HepG2 (cell line): ENCODE measurements around the gene NTMT1. TPM values are rescaled to one million over a fixed set of nuclear protein-coding genes. Genes with fewer than 3 reads are reported as not detected.

Source experiments
- ATAC-seq: fragments of 200-7000 bp; cut with Tn5 transposase; 3 replicates; pipeline ENCODE4 v1.9.1; 2020; ENCODE audit warnings: mild to moderate bottlenecking, moderate library complexity
- BruUV-seq: library from RNA; stranded (reverse); fragments of 400-500 nt; replicated peaks from 2 replicates; lab custom pipeline; 2021; lab: Mats Ljungman, UMichigan
- CTCF ChIA-PET: fragments of 300-600 bp; formaldehyde crosslinking; extraction: SDS; loops from one replicate; lab custom pipeline; 2021; ENCODE audit warnings: low total read pairs, inconsistent platforms, low intra/inter-chr PET ratio; lab: Yijun Ruan, JAX
- POLR2A ChIA-PET: fragments of 350-600 bp; sonication (Branson Sonifier 250); formaldehyde crosslinking; loops from one replicate; lab custom pipeline; 2020; ENCODE audit warnings: antibody characterized with exemption, inconsistent platforms; lab: Yijun Ruan, JAX
- DNase-seq: peaks from one replicate; pipeline ENCODE4 v3.0.0-alpha.2; 2015; ENCODE audit warnings: low spot score
- FAIRE-seq: peaks from 3 replicates; lab custom pipeline; 2011; peaks lifted over from hg19 to GRCh38; lab: Jason Lieb, UNC
- H2AFZ ChIP-seq: one replicate; pipeline ENCODE4 v1.6.1; 2011; ENCODE audit warnings: low read length, inconsistent platforms
- H3K27ac ChIP-seq: fragments of 300-600 bp; 3 replicates; pipeline ENCODE4 v1.8.0; 2011; ENCODE audit warnings: mixed run types, mild to moderate bottlenecking, mixed read lengths, low read length, inconsistent platforms; ENCODE audit not compliant: insufficient read depth; ENCODE audit errors: extremely low read length
- H3K27me3 ChIP-seq, 2 experiments: fragments of 200-600 bp in 1 of 2; 2 replicates in 1 of 2; 3 replicates in 1 of 2; pipeline versions ENCODE4 v1.6.0 to v1.8.0; 2011; ENCODE audit warnings: low read length in 2 of 2, mild to moderate bottlenecking in 2 of 2, moderate library complexity in 2 of 2, inconsistent platforms in 1 of 2; ENCODE audit not compliant: insufficient read depth in 2 of 2, control insufficient read depth in 1 of 2
- H3K36me3 ChIP-seq, 2 experiments: fragments of 200-600 bp in 1 of 2; replicated peaks in 1 of 2; 2 replicates in 1 of 2; 3 replicates in 1 of 2; pipeline versions ENCODE4 v1.5.1 to v1.8.0; 2011; ENCODE audit warnings: low read length in 2 of 2, inconsistent platforms in 1 of 2; ENCODE audit not compliant: insufficient read depth in 2 of 2, control insufficient read depth in 1 of 2
- H3K4me1 ChIP-seq: 2 replicates; pipeline ENCODE4 v1.5.1; 2012; ENCODE audit warnings: low read length, inconsistent platforms; ENCODE audit not compliant: insufficient read depth
- H3K4me2 ChIP-seq: 2 replicates; pipeline ENCODE4 v1.6.0; 2011; ENCODE audit warnings: low read depth, low read length, inconsistent platforms
- H3K4me3 ChIP-seq, 3 experiments: fragments of 200-600 bp in 1 of 3; sonication (generic), shearing (Covaris generic) in 1 of 3; replicated peaks in 1 of 3; 2 replicates each; pipeline ENCODE4 v1.5.1; 2011 to 2016; ENCODE audit warnings: low read length in 3 of 3, inconsistent platforms in 2 of 3, low read depth in 2 of 3, mild to moderate bottlenecking in 2 of 3, control low read depth in 1 of 3, mixed read lengths in 1 of 3; ENCODE audit not compliant: insufficient read depth in 1 of 3
- H3K79me2 ChIP-seq: one replicate; pipeline ENCODE4 v1.6.1; 2011; ENCODE audit warnings: low read length, inconsistent platforms; ENCODE audit not compliant: insufficient read depth
- H3K9ac ChIP-seq: 2 replicates; pipeline ENCODE4 v1.6.0; 2011; ENCODE audit warnings: mild to moderate bottlenecking, low read depth, low read length, inconsistent platforms; ENCODE audit not compliant: insufficient read depth
- H3K9me3 ChIP-seq: 2 replicates; pipeline ENCODE4 v1.5.1; 2012; ENCODE audit warnings: mild to moderate bottlenecking, low read length
- H4K20me1 ChIP-seq: 2 replicates; pipeline ENCODE4 v1.6.0; 2011; ENCODE audit warnings: inconsistent platforms, mild to moderate bottlenecking, low read length, moderate library complexity; ENCODE audit not compliant: insufficient read depth
- AGO2 ChIP-seq: fragments of 200-400 bp; formaldehyde crosslinking; optimal IDR thresholded peaks from 2 replicates; pipeline ENCODE3; 2017; ENCODE audit warnings: mild to moderate bottlenecking, low read depth, low read length, moderate library complexity
- ARHGAP35 ChIP-seq: sonication (generic); formaldehyde crosslinking; IDR thresholded peaks from 2 replicates; pipeline ENCODE4 v1.9.0; 2022; ENCODE audit warnings: mild to moderate bottlenecking, inconsistent platforms, moderate library complexity, missing genetic modification reagents, borderline replicate concordance
- CENPX ChIP-seq: sonication (generic); formaldehyde crosslinking; IDR thresholded peaks from 2 replicates; pipeline ENCODE4 v1.9.0; 2021; ENCODE audit warnings: mild to moderate bottlenecking, missing genetic modification reagents, moderate library complexity
- GATAD2A ChIP-seq: IDR thresholded peaks from 2 replicates; pipeline ENCODE4 v1.6.1; 2016
- MAF1 ChIP-seq: sonication (generic); formaldehyde crosslinking; IDR thresholded peaks from 2 replicates; pipeline ENCODE4 v1.5.0; 2020; ENCODE audit warnings: missing genetic modification reagents, borderline replicate concordance
- NKX3-1 ChIP-seq: sonication (generic); formaldehyde crosslinking; IDR thresholded peaks from 2 replicates; pipeline ENCODE4 v1.5.0; 2020; ENCODE audit warnings: missing genetic modification reagents
- NR2F1 ChIP-seq, 2 experiments: fragments of 450-650 bp in 1 of 2; formaldehyde crosslinking in 1 of 2; IDR thresholded peaks; 2 replicates each; pipeline versions ENCODE4 v1.5.0 to v1.6.1; 2016 to 2020; ENCODE audit warnings: mild to moderate bottlenecking in 1 of 2, missing compliant biosample characterization in 1 of 2, missing genetic modification reagents in 1 of 2, moderate library complexity in 1 of 2
- PATZ1 ChIP-seq: sonication (generic); formaldehyde crosslinking; IDR thresholded peaks from 2 replicates; pipeline ENCODE4 v1.4.0; 2020; ENCODE audit warnings: missing genetic modification reagents
- SMC3 ChIP-seq: IDR thresholded peaks from 2 replicates; pipeline ENCODE4 v1.6.1; 2011; ENCODE audit warnings: low read length, improper control_type of control experiment
- ZNF136 ChIP-seq: sonication (generic); formaldehyde crosslinking; IDR thresholded peaks from 2 replicates; pipeline ENCODE4 v1.8.1; 2022; ENCODE audit warnings: low read depth, mild to moderate bottlenecking, moderate library complexity, missing genetic modification reagents
- ZNF224 ChIP-seq: sonication (generic); formaldehyde crosslinking; IDR thresholded peaks from 2 replicates; pipeline ENCODE4 v1.5.0; 2020; ENCODE audit warnings: mild to moderate bottlenecking, missing genetic modification reagents
- ZNF234 ChIP-seq: sonication (generic); formaldehyde crosslinking; conservative IDR thresholded peaks from 2 replicates; pipeline ENCODE4 v1.5.1; 2020; ENCODE audit warnings: mild to moderate bottlenecking, missing genetic modification reagents
- ZNF512B ChIP-seq: sonication (generic); formaldehyde crosslinking; IDR thresholded peaks from 2 replicates; pipeline ENCODE4 v1.5.1; 2020; ENCODE audit warnings: missing genetic modification reagents, mild to moderate bottlenecking, borderline replicate concordance
- WGBS: methylation state at CpG from one replicate; pipeline ENCODE4 v1.1.6; 2017; ENCODE audit warnings: low lambda C conversion rate; 5-methylcytosine and 5-hydroxymethylcytosine counted together
- in situ Hi-C: cut with HindIII; loops from 2 replicates; pipeline ENCODE4 v1.10.0; 2017; ENCODE audit warnings: low pct_unique_long_range_greater_than_20kb; ENCODE audit not compliant: extremely low pct_ligation_motif_present
- intact Hi-C: fragments of 100-400 bp; cut with micrococcal nuclease; formaldehyde crosslinking; loops from one replicate; pipeline ENCODE4 v1.10.0; 2022; ENCODE audit not compliant: unreplicated experiment
- polyA plus RNA-seq, 8 experiments: library from polyadenylated mRNA; depleted of rRNA in 3 of 8; stranded (reverse) in 7 of 8; unstranded in 1 of 8; fragments of >200 nt; fragmentation: Illumina TruSeq in 4 of 8; extraction: Trizol in 4 of 8; gene quantifications; 2 replicates each; pipeline versions ENCODE4 v1.2.1 to v1.2.3, GENCODE V29; 2011 to 2016; ENCODE audit warnings: low read depth in 4 of 8, missing spikeins in 1 of 8, mixed read lengths in 1 of 8; ENCODE audit not compliant: insufficient read depth in 1 of 8
- total RNA-seq, 5 experiments: library from RNA; depleted of rRNA; stranded (reverse); fragments of >200 nt; fragmentation: Illumina TruSeq; extraction: Trizol; gene quantifications; 2 replicates each; pipeline ENCODE4 v1.2.3, GENCODE V29; 2016; ENCODE audit warnings: low read depth in 1 of 5
- TF ChIP-seq, protein P1 (sequence below), 2 experiments: sonication (generic) in 1 of 2; formaldehyde crosslinking in 1 of 2; IDR thresholded peaks; 2 replicates each; pipeline versions ENCODE4 v1.5.1 to v1.6.1; 2011 to 2020; ENCODE audit warnings: borderline replicate concordance in 1 of 2, low read depth in 1 of 2, low read length in 1 of 2, mild to moderate bottlenecking in 1 of 2, missing genetic modification reagents in 1 of 2, moderate library complexity in 1 of 2

The NTMT1 gene
- total and polyA plus RNA-seq, 2 of the 13 experiments (the other 11 are each of a cell fraction or from before 2014, with no cell fraction given) = 49.1 to 53.8 TPM

DNA sequence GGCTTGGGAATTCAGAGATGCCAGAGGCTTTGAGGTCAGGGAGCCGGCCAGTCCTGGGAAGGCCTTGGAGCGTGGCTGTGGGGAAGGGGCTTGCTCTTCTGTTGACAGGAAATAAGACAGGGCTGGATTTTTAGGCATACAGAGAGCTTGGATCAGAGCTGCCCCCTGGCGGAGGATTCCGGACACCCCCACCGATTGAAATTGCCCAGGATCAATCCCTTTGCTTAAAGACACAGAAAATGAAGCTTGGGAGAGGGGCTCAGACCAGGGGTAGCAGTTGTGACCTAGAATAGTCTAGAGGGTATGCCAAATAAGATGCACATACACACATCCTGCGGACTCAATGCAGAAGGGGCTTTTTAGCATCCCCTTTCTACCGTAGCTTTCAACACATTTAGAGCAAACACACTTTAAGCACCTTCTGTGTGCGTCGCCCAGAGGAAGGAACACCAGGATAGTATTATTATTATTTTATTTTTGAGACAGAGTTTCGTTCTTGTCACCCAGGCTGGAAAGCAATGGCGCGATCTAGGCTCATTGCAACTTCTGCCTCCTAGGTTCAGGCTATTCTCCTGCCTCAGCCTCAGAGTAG is 1.7 kb upstream of the NTMT1 start:
- H3K27ac ChIP-seq = no peak overlapping the region
- peak overlapping the region; percentile 80 for H3K4me2 ChIP-seq
- H3K79me2 ChIP-seq = peaks cover 32% of the 10 kb centered on the region
- in situ Hi-C loops (loop anchor here (5.0 kb wide), 1 partner anchor 482 kb away; no protein-coding TSS in a partner anchor), intact Hi-C loops (loop anchor here (10.0 kb wide), 1 partner anchor 449 kb away; the partner anchor contains the start of gene IER5L)
- no peak overlapping the region for H3K9ac ChIP-seq
- peaks cover 31% of the 10 kb centered on the region for H4K20me1 ChIP-seq
- no peak overlapping the region for H2AFZ ChIP-seq
- H3K36me3 ChIP-seq = peaks cover 0 to 13% of the 10 kb centered on the region in 2 experiments; a peak in 3 of 5 replicates
- peaks cover 62% of the 10 kb centered on the region for H3K4me1 ChIP-seq
- ATAC-seq (peak; percentile 11), FAIRE-seq (no peak), DNase-seq (peak; percentile 46)
- peak overlapping the region in 1 of 3 experiments; percentile 11; a peak in 1 of 6 replicates for H3K4me3 ChIP-seq
- ChIA-PET CTCF (interaction anchor here (0.5 to 2.2 kb wide), 4 partner anchors 424 to 493 kb away, joined by 3 to 17 read pairs (median 4); no protein-coding TSS in a partner anchor), POLR2A (interaction anchor here (0.6 to 4.0 kb wide), 14 partner anchors 13 to 544 kb away, joined by 3 to 50 read pairs (median 4); partner anchors contain the start of genes DOLPP1 and IER5L)
- no TSS peak for BruUV-seq
- 8% methylated on average over 12 of the region's 12 CpGs for WGBS
- no peaks in the 10 kb centered on the region for H3K9me3 ChIP-seq
- peaks cover 0 to 15% of the 10 kb centered on the region in 2 experiments; a peak in 3 of 5 replicates for H3K27me3 ChIP-seq
- no peak for TF ChIP-seq AGO2
- TF ChIP-seq PATZ1 (CRISPR knock-in tag) = 0 out of 2 replicates have a peak, but pooled peaks have one; percentile 21
- TF ChIP-seq, protein P1, sequence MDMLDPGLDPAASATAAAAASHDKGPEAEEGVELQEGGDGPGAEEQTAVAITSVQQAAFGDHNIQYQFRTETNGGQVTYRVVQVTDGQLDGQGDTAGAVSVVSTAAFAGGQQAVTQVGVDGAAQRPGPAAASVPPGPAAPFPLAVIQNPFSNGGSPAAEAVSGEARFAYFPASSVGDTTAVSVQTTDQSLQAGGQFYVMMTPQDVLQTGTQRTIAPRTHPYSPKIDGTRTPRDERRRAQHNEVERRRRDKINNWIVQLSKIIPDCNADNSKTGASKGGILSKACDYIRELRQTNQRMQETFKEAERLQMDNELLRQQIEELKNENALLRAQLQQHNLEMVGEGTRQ (IDR thresholded peaks at IDR 0.05; ENCODE audit: low read depth, low read length) = no peak
- TF ChIP-seq, protein P1 (CRISPR knock-in tag; IDR thresholded peaks at IDR 0.05; ENCODE audit: borderline replicate concordance) = no peak
- TF ChIP-seq GATAD2A = 0 out of 2 replicates have a peak, but pooled peaks have one; percentile 18
- TF ChIP-seq NR2F1 (CRISPR knock-in tag; IDR thresholded peaks at IDR 0.05) = no peak
- no peak for TF ChIP-seq ZNF512B (CRISPR knock-in tag)
- peak; percentile 64 for TF ChIP-seq SMC3
- TF ChIP-seq ZNF136 (CRISPR knock-in tag) = no peak
- no peak for TF ChIP-seq NKX3-1 (CRISPR knock-in tag)
- TF ChIP-seq CENPX (CRISPR knock-in tag) = no peak
- no peak for TF ChIP-seq ZNF234 (CRISPR knock-in tag)
- no peak for TF ChIP-seq ZNF224 (CRISPR knock-in tag)
- TF ChIP-seq ARHGAP35 (CRISPR knock-in tag) = no peak
- TF ChIP-seq MAF1 (CRISPR knock-in tag) = no peak
